Testis (tissue), 3 donors: ENCODE data around the gene DAB2IP. TPM values are rescaled to one million over a fixed set of nuclear protein-coding genes. Genes with fewer than 3 reads are reported as not detected.

Source experiments
- DNase-seq: peaks from one replicate; pipeline ENCODE4 v3.0.0-alpha.2; 2019
- H3K27ac ChIP-seq, 2 donors: fragments of 200-600 bp; sonication (generic); one replicate each; pipeline ENCODE4 v1.5.1; 2019
- H3K27me3 ChIP-seq: fragments of 200-600 bp; sonication (generic); one replicate; pipeline ENCODE4 v1.5.1; 2019
- H3K36me3 ChIP-seq: fragments of 200-600 bp; sonication (generic); one replicate; pipeline ENCODE4 v1.5.1; 2017; ENCODE audit warnings: low read depth; ENCODE audit errors: missing control alignments
- H3K4me1 ChIP-seq: fragments of 200-600 bp; sonication (generic); one replicate; pipeline ENCODE4 v1.5.1; 2019
- H3K4me3 ChIP-seq, 2 donors: fragments of 200-600 bp; sonication (generic); one replicate each; pipeline ENCODE4 v1.5.1; 2017 to 2019
- H3K9me3 ChIP-seq: fragments of 200-600 bp; sonication (generic); one replicate; pipeline ENCODE4 v1.5.1; 2017
- CTCF ChIP-seq, 3 experiments: fragments of 450-650 bp in 2 of 3; fragments of 200-600 bp in 1 of 3; sonication (generic) in 1 of 3; IDR thresholded peaks; one replicate each; pipeline ENCODE4 v1.5.1; 2016 to 2019; ENCODE audit warnings: antibody characterized with exemption in 3 of 3, mild to moderate bottlenecking in 2 of 3, moderate library complexity in 1 of 3
- POLR2A ChIP-seq: fragments of 450-650 bp; IDR thresholded peaks from one replicate; pipeline ENCODE4 v1.6.1; 2017; ENCODE audit warnings: antibody characterized with exemption, mild to moderate bottlenecking, moderate library complexity
- WGBS, 2 donors: methylation state at CpG; one replicate each; pipeline ENCODE4 v1.1.5; 2018; 5-methylcytosine and 5-hydroxymethylcytosine counted together
- intact Hi-C: fragments of 100-400 bp; cut with DNase I; formaldehyde crosslinking; loops from one replicate; pipeline ENCODE4 v1.15.1; 2023; ENCODE audit warnings: low total_unique reads
- polyA plus RNA-seq: library from polyadenylated mRNA; stranded (reverse); fragments of 350-450 nt; fragmentation: Illumina TruSeq; extraction: RNeasy Lipid Tissue Mini Kit (QIAGEN cat#74804); gene quantifications from one replicate; pipeline ENCODE4 v1.2.3, GENCODE V29; 2014; ENCODE audit warnings: low read depth, low replicate concordance; ENCODE audit not compliant: insufficient read depth
- total RNA-seq, 2 donors: library from RNA; depleted of rRNA; stranded (reverse); fragments of >200 nt; gene quantifications; one replicate each; pipeline ENCODE4 v1.2.3, GENCODE V29; 2016

Gene DAB2IP
- total and polyA plus RNA-seq, 3 donors from 2014 or later = 57.7 to 136 (median 102) TPM

DNA sequence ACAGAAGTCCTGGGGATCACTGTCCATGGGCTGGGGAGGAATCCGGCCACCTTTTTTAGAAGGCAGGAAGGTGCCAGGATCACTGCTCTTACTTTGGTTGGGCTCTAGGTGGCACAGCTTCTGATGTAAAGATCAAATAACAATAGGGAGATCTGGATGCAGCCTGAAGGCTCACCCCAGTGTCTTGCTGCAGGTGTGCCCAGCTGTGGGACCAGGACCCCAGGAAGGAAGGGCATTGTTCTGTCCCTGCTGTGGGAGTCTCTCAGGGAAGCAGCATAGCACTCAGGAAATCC is 69.6 kb downstream of the DAB2IP start:
- 38 to 42% methylated on average over 1 of the region's 1 CpG for WGBS, 2 donors
- intact Hi-C loops = no loop called here
- DNase-seq = no peak

DNA sequence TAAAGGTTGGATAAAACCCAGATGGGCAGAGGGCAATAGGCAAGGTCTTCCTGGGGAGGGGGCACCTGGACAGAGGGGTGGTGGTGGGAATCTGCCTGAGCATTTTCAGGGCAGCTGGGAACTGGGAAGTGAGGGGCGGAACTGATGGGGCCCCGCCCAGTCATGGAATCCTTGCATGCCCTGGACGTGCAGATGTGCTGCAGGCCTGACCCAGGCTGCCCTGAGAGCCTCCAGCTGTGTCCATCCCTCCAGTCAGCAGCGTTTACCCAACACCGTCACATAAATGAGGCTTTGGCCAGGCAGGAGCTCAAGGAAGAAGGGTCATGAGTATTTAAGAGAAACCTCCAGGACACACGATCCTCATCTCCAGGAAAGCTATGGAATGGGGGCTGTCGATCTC is 70.3 kb downstream of the DAB2IP start:
- intact Hi-C loops = no loop called here
- 59 to 75% methylated on average over 5 to 7 of the region's 7 CpGs for WGBS, 2 donors
- DNase-seq = no peak

More for the DNA sequence above, 69.6 kb downstream of the DAB2IP start:
- H3K27me3 ChIP-seq = no peaks in the 10 kb centered on the region
- TF ChIP-seq POLR2A (no peak), CTCF (IDR thresholded peaks at IDR 0.05) (no peak)
- H3K36me3 ChIP-seq = no peaks in the 10 kb centered on the region
- no peak overlapping the region for H3K4me3 ChIP-seq
- peaks cover 60% of the 10 kb centered on the region for H3K4me1 ChIP-seq
- H3K9me3 ChIP-seq = no peaks in the 10 kb centered on the region
- H3K27ac ChIP-seq = peak overlapping the region in 1 of 2 donors; percentile 39

DNA sequence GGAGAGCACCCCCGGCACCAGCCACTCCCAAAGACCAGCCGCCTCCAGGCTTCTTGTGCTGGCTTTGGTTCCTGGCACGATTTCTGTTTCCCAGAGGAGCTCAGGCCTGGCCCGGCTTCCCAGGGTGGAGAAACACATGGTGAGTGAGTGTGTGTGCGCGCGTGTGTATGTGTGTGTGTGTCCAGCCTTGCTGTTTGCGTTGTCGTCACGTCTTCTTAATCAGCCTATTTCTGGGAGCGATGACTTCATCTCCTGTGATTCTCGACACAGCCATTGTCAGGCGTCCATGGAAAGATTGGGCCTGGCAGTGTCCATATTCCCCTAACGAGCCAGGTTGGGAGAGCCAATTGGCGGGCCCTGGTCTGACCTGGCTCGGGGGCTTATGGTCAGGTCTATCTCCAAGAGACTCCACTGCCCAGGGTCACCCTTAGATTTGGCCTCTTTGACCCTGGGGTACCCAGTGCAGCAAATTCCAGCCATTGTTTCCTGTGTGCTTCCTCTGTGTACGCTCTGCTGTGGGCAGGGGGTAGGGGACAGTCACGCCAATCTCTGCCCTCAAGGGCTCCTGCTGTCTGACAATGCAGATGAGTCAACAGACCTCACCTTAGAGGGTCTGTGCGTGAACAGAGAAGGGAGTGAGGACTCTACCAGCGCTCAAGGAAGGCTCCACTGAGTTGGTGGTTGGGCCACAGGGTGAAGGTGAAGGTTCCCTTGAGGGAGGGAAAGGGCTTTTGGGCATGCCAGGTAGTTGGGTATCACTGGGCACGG is 73.8 kb downstream of the DAB2IP start:
- no peaks in the 10 kb centered on the region for H3K9me3 ChIP-seq
- TF ChIP-seq CTCF (IDR thresholded peaks at IDR 0.05) (no peak), POLR2A (no peak)
- H3K36me3 ChIP-seq = no peaks in the 10 kb centered on the region
- no peaks in the 10 kb centered on the region for H3K27me3 ChIP-seq
- peak; percentile 89 for DNase-seq
- H3K27ac ChIP-seq = peak overlapping the region; percentile 71 to 90
- intact Hi-C loops = no loop called here
- H3K4me3 ChIP-seq = no peak overlapping the region
- H3K4me1 ChIP-seq = peaks cover 71% of the 10 kb centered on the region
- WGBS, 2 donors = 56 to 57% methylated on average over 20 to 21 of the region's 21 CpGs

More for the DNA sequence above, 70.3 kb downstream of the DAB2IP start:
- TF ChIP-seq POLR2A = no peak
- TF ChIP-seq CTCF (IDR thresholded peaks at IDR 0.05) = no peak
- H3K4me3 ChIP-seq = no peak overlapping the region
- no peaks in the 10 kb centered on the region for H3K27me3 ChIP-seq
- no peaks in the 10 kb centered on the region for H3K36me3 ChIP-seq
- H3K9me3 ChIP-seq = no peaks in the 10 kb centered on the region
- H3K4me1 ChIP-seq = peaks cover 60% of the 10 kb centered on the region
- peak overlapping the region; percentile 41 to 85 for H3K27ac ChIP-seq

DNA sequence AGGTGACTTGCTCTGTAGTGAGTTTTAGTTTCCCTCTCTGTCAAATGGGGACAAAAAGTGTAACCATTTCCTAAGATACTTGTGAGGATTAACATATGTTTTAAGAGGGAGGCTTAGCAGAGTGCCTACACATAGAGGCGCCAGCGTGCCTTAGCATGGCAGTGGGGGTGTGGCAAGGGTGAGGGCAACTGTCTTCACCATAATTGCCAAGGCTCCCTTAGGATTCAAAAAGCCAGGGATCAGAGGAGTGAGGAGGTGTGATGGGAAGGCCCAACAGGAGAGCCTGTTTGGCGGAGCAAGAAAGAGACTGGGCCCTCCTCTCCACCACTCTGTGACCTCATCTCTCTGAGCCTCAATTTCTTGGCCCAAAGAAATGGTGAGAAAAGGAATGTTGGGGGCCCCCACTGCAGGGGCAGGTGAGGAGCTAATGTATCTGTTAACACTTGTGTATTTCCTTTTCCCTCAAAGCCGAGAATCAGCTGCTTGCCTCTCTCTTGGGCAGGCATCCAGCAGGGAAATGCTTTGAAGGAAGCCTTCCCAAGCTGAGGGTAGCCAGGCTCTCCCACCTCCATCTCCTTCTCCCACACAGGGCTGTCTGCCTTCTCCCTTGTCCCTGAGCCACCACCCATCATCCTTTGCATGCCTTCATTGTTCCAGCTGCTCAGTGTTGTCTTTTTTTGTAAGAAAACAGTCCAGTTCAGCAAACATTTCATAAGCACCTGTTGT is 76.0 kb downstream of the DAB2IP start:
- TF ChIP-seq CTCF (IDR thresholded peaks at IDR 0.05) (no peak), POLR2A (no peak)
- Histone ChIP-seq H3K9me3 (no peaks in the 10 kb centered on the region), H3K4me1 (peaks cover 61% of the 10 kb centered on the region), H3K27ac (no peak overlapping the region), H3K27me3 (no peaks in the 10 kb centered on the region), H3K4me3 (no peak overlapping the region), H3K36me3 (no peaks in the 10 kb centered on the region)
- 58 to 73% methylated on average over 4 of the region's 4 CpGs for WGBS, 2 donors
- DNase-seq = peak; percentile 77
- intact Hi-C loops = no loop called here
